ENCODE data around the gene FOXO3.

DNA sequence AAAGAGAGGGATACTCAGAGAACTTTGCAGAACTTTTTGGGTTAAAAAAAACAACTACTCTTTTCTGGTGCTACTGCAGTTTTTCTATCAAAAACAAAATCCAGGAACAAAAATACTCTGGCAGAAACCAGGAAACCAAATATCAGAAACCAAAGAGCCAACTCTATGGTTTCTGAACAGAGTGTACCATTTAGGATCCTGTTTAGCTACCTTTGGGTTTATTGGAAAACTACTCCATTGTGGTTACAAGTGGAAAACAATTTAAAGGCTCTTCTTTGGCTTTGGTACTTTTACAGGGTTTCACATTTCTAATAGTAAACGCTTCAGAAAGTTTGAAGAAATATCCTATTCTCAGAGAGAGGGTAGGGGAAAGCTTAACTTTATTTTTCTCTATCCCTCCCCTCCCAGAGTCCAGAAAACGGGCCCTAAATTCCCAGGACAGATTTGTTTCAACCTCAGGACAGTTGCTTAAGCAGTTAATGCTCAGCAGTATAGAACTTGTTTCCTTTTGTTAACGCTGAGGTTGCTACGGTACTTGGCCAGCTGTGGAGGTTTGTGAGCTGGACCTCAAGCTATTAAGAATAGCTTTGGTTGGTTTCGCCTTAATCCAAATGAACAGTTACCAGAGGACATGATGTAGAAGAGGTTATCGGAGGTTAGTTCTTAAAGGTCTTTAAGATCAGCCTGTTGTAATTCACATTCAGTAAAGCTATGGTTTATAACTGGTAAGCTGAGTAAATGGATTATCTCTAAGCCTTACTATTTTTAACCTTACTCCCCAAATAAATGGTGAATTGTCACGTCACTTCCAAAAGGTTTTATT lies 47.9 kb downstream of the FOXO3 start:
- TF ChIP-seq, protein P1, sequence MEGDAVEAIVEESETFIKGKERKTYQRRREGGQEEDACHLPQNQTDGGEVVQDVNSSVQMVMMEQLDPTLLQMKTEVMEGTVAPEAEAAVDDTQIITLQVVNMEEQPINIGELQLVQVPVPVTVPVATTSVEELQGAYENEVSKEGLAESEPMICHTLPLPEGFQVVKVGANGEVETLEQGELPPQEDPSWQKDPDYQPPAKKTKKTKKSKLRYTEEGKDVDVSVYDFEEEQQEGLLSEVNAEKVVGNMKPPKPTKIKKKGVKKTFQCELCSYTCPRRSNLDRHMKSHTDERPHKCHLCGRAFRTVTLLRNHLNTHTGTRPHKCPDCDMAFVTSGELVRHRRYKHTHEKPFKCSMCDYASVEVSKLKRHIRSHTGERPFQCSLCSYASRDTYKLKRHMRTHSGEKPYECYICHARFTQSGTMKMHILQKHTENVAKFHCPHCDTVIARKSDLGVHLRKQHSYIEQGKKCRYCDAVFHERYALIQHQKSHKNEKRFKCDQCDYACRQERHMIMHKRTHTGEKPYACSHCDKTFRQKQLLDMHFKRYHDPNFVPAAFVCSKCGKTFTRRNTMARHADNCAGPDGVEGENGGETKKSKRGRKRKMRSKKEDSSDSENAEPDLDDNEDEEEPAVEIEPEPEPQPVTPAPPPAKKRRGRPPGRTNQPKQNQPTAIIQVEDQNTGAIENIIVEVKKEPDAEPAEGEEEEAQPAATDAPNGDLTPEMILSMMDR (IDR thresholded peaks at IDR 0.05): no peak
- TF ChIP-seq POLR2A (IDR thresholded peaks at IDR 0.05): no peak

Measured in right lobe of liver (tissue), 4 donors.